PC-9 (cell line): Measurements from ENCODE around the gene FOXA3. TPM values are rescaled to one million over a fixed set of nuclear protein-coding genes. Genes with fewer than 3 reads are reported as not detected.

Experiments used
- BruUV-seq: library from RNA; stranded (reverse); fragments of 400-500 nt; replicated peaks from 2 replicates; lab custom pipeline; 2021; lab: Mats Ljungman, UMichigan
- CTCF ChIA-PET: fragments of 300-600 bp; sonication (Branson Sonifier 250); formaldehyde crosslinking; loops from one replicate; lab custom pipeline; 2022; ENCODE audit warnings: antibody characterized with exemption; lab: Charles Lee
- POLR2A ChIA-PET: fragments of 300-600 bp; sonication (Branson Sonifier 250); formaldehyde crosslinking; loops from one replicate; lab custom pipeline; 2022; ENCODE audit warnings: antibody characterized with exemption; ENCODE audit not compliant: unreplicated experiment; lab: Charles Lee
- DNase-seq, 2 experiments: peaks; one replicate each; pipeline versions ENCODE4 v3.0.0 to v3.0.0-alpha.2; 2015 to 2022; ENCODE audit warnings: mixed read lengths in 1 of 2
- H2AFZ ChIP-seq: fragments of 200-600 bp; sonication (generic); 2 replicates; pipeline ENCODE4 v1.8.1; 2017; ENCODE audit warnings: antibody characterized with exemption
- H3F3A ChIP-seq: fragments of 200-600 bp; sonication (generic); 2 replicates; pipeline ENCODE4 v1.8.1; 2017; ENCODE audit warnings: antibody characterized with exemption, mild to moderate bottlenecking, low read depth; ENCODE audit not compliant: insufficient read depth
- H3K27ac ChIP-seq: fragments of 200-600 bp; sonication (generic); 2 replicates; pipeline ENCODE4 v1.6.1; 2016; ENCODE audit warnings: mixed run types
- H3K27me3 ChIP-seq: fragments of 200-600 bp; sonication (generic); 2 replicates; pipeline ENCODE4 v1.6.1; 2016; ENCODE audit warnings: low read depth, mixed run types; ENCODE audit not compliant: insufficient read depth
- H3K36me3 ChIP-seq: fragments of 200-600 bp; sonication (generic); 2 replicates; pipeline ENCODE4 v1.6.1; 2016; ENCODE audit warnings: low read depth, mixed run types
- H3K4me1 ChIP-seq: fragments of 200-600 bp; sonication (generic); replicated peaks from 2 replicates; pipeline ENCODE4 v1.6.1; 2016; ENCODE audit warnings: mixed run types; ENCODE audit not compliant: insufficient read depth
- H3K4me2 ChIP-seq: fragments of 200-600 bp; sonication (generic); 2 replicates; pipeline ENCODE4 v1.6.1; 2017; ENCODE audit warnings: mixed run types
- H3K4me3 ChIP-seq: fragments of 200-600 bp; sonication (generic); 2 replicates; pipeline ENCODE4 v1.6.1; 2016; ENCODE audit warnings: mixed run types
- H3K79me2 ChIP-seq: fragments of 200-600 bp; sonication (generic); 2 replicates; pipeline ENCODE4 v1.6.1; 2017; ENCODE audit warnings: low read depth, mixed run types
- H3K9me2 ChIP-seq: fragments of 200-600 bp; sonication (generic); 2 replicates; pipeline ENCODE4 v1.8.1; 2017; ENCODE audit warnings: mild to moderate bottlenecking; ENCODE audit not compliant: insufficient read depth
- H3K9me3 ChIP-seq: fragments of 200-600 bp; sonication (generic); 2 replicates; pipeline ENCODE4 v1.8.1; 2016; ENCODE audit warnings: low read depth; ENCODE audit not compliant: insufficient read depth
- H4K20me1 ChIP-seq: fragments of 200-600 bp; sonication (generic); 2 replicates; pipeline ENCODE4 v1.8.1; 2017; ENCODE audit not compliant: insufficient read depth
- EZH2 ChIP-seq: fragments of 200-600 bp; sonication (generic); IDR thresholded peaks from 2 replicates; pipeline ENCODE4 v1.8.0; 2017; ENCODE audit warnings: antibody characterized with exemption, low read depth
- intact Hi-C: fragments of 100-400 bp; cut with micrococcal nuclease; formaldehyde crosslinking; loops from one replicate; pipeline ENCODE4 v1.10.0; 2022; ENCODE audit not compliant: unreplicated experiment
- total RNA-seq: library from RNA; stranded (reverse); gene quantifications from 2 replicates; pipeline ENCODE4 v1.2.3, GENCODE V29; 2021
- TF ChIP-seq, protein P1 (sequence below): fragments of 200-600 bp; sonication (generic); conservative IDR thresholded peaks from 2 replicates; pipeline ENCODE4 v1.6.1; 2017; ENCODE audit warnings: mixed run types, antibody characterized with exemption, mild to moderate bottlenecking, moderate library complexity

Gene FOXA3
- total RNA-seq, 1 experiment from 2014 or later: not detected

GRCh38 chr19:45920458-45920857, 56.3 kb downstream of the FOXA3 start:
- H3K27ac ChIP-seq: no peak overlapping the region

GRCh38 chr19:45922281-45922680, 58.2 kb downstream of the FOXA3 start:
- H3F3A ChIP-seq: peaks cover 28% of the 10 kb centered on the region
- H3K4me1 ChIP-seq: peaks cover 9% of the 10 kb centered on the region
- no peaks in the 10 kb centered on the region for H4K20me1 ChIP-seq
- H3K4me2 ChIP-seq: no peak overlapping the region
- no peaks in the 10 kb centered on the region for H3K79me2 ChIP-seq
- intact Hi-C loops: no loop called here
- ChIA-PET CTCF (no interaction called here), POLR2A (no interaction called here)
- H3K9me3 ChIP-seq: no peaks in the 10 kb centered on the region
- no TSS peak for BruUV-seq
- TF ChIP-seq, protein P1, sequence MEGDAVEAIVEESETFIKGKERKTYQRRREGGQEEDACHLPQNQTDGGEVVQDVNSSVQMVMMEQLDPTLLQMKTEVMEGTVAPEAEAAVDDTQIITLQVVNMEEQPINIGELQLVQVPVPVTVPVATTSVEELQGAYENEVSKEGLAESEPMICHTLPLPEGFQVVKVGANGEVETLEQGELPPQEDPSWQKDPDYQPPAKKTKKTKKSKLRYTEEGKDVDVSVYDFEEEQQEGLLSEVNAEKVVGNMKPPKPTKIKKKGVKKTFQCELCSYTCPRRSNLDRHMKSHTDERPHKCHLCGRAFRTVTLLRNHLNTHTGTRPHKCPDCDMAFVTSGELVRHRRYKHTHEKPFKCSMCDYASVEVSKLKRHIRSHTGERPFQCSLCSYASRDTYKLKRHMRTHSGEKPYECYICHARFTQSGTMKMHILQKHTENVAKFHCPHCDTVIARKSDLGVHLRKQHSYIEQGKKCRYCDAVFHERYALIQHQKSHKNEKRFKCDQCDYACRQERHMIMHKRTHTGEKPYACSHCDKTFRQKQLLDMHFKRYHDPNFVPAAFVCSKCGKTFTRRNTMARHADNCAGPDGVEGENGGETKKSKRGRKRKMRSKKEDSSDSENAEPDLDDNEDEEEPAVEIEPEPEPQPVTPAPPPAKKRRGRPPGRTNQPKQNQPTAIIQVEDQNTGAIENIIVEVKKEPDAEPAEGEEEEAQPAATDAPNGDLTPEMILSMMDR: no peak; the same call in 1 of the 2 replicates
- TF ChIP-seq EZH2: no peak
- H2AFZ ChIP-seq: no peak overlapping the region
- no peaks in the 10 kb centered on the region for H3K9me2 ChIP-seq
- H3K27ac ChIP-seq: no peak overlapping the region
- DNase-seq: no peak
- H3K4me3 ChIP-seq: no peak overlapping the region
- H3K27me3 ChIP-seq: no peaks in the 10 kb centered on the region
- H3K36me3 ChIP-seq: no peaks in the 10 kb centered on the region

More at GRCh38 chr19:45920458-45920857, 56.3 kb downstream of the FOXA3 start:
- peaks cover 12% of the 10 kb centered on the region for H3K4me1 ChIP-seq
- H3K4me2 ChIP-seq: no peak overlapping the region
- H4K20me1 ChIP-seq: no peaks in the 10 kb centered on the region
- ChIA-PET CTCF (interaction anchor here (0.7 kb wide), 1 partner anchor 67 kb away, joined by 5 read pairs; no protein-coding TSS in a partner anchor), POLR2A (no interaction called here)
- intact Hi-C loops: no loop called here
- peaks cover 23% of the 10 kb centered on the region for H3F3A ChIP-seq
- DNase-seq: no peak
- H2AFZ ChIP-seq: no peak overlapping the region
- no peaks in the 10 kb centered on the region for H3K79me2 ChIP-seq
- TF ChIP-seq EZH2: no peak
- TF ChIP-seq, protein P1: no peak
- no peak overlapping the region for H3K4me3 ChIP-seq
- no peaks in the 10 kb centered on the region for H3K36me3 ChIP-seq
- no peaks in the 10 kb centered on the region for H3K27me3 ChIP-seq
- no peaks in the 10 kb centered on the region for H3K9me2 ChIP-seq
- no TSS peak for BruUV-seq
- no peaks in the 10 kb centered on the region for H3K9me3 ChIP-seq

Other genes with a start within 250 kb of the FOXA3 start
- 61.7 and 68.9 TPM in 2 replicates for gene EML2, start 224.9 kb upstream of the FOXA3 start, total RNA-seq
- gene GIPR, start 196.1 kb upstream of the FOXA3 start, total RNA-seq: 5.8 and 6.7 TPM in 2 replicates
- gene SNRPD2, start 172.4 kb upstream of the FOXA3 start, total RNA-seq: 718 and 740 TPM in 2 replicates
- gene QPCTL, start 171.7 kb upstream of the FOXA3 start, total RNA-seq: 27.6 and 42.8 TPM in 2 replicates
- gene FBXO46, start 133.4 kb upstream of the FOXA3 start, total RNA-seq: 33.3 and 45.5 TPM in 2 replicates
- gene MEIOSIN, start 130.9 kb upstream of the FOXA3 start, total RNA-seq: not detected in 2 replicates
- 27.6 and 31.1 TPM in 2 replicates for gene SIX5, start 95.1 kb upstream of the FOXA3 start, total RNA-seq
- 110 and 132 TPM in 2 replicates for gene DMPK, start 81.8 kb upstream of the FOXA3 start, total RNA-seq
- 66.7 and 71.1 TPM in 2 replicates for gene DMWD, start 71.5 kb upstream of the FOXA3 start, total RNA-seq
- 0.38 and 0.39 TPM in 2 replicates for gene RSPH6A, start 49.0 kb upstream of the FOXA3 start, total RNA-seq
- 85.5 and 121 TPM in 2 replicates for gene SYMPK, start 1.2 kb upstream of the FOXA3 start, total RNA-seq
- gene IRF2BP1, start 21.8 kb downstream of the FOXA3 start, total RNA-seq: 24.7 and 29.8 TPM in 2 replicates
- 13.6 TPM in 2 replicates for gene MYPOP, start 38.3 kb downstream of the FOXA3 start, total RNA-seq
- not detected in 2 replicates for gene NANOS2, start 50.5 kb downstream of the FOXA3 start, total RNA-seq
- not detected in 2 replicates for gene NOVA2, start 109.5 kb downstream of the FOXA3 start, total RNA-seq
- gene CCDC61, start 131.1 kb downstream of the FOXA3 start, total RNA-seq: 22.8 and 24.8 TPM in 2 replicates
- gene PGLYRP1, start 158.7 kb downstream of the FOXA3 start, total RNA-seq: not detected in 2 replicates
- gene IGFL4, start 176.7 kb downstream of the FOXA3 start, total RNA-seq: not detected in 2 replicates